ENCODE measurements around the gene LZTS3.

DNA sequence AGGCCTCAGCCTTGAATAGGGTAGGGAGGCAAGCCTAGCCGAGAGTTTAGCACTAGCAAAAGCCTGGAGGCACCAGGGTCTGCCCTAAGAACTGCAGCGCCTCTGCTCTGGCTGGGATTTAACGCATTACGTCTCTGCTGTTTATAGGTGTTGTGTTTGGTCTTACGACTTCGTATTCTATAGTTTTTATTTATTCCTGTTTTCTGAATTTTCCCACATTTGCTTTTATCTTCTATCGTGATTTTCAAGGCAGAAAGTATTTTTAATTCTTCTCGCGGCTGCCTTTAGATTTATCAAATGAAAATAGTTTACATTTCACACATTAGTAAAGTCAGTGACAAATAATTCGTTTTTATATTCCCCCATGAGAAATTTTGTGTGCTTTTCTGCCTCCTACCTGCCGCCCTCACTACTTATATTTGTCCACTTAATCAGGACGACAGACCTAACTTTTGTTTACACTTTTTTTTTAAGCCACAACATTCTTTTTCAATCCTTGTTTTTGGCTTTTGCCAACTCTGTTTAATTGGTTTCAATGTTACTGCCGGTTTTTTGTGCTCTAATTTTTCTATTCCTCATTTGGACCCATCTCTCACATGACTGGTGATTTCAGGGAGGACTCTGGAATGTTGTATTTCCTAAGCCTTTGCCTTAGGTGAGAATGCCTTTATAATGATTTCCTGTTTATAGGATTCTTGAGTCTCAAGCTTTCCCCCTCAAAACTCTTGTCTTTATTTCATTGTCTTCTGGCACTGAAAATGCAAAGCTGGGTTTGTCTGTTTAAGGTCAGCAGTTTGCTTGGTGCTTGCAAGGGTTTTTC, 1.3 kb upstream of the LZTS3 start:
- no peak for TF ChIP-seq ZNF585B (tag by site-specific recombination; IDR thresholded peaks at IDR 0.05)
- TF ChIP-seq YY1 (tag by site-specific recombination; IDR thresholded peaks at IDR 0.05), result no peak
- no peak; the same call in 1 of the 2 replicates for TF ChIP-seq ZNF24 (tag by site-specific recombination; IDR thresholded peaks at IDR 0.05)
- TF ChIP-seq ZNF768 (tag by site-specific recombination; IDR thresholded peaks at IDR 0.05), result no peak
- TF ChIP-seq CTCF (tag by site-specific recombination; IDR thresholded peaks at IDR 0.05), result no peak
- TF ChIP-seq ZNF555 (tag by site-specific recombination; conservative IDR thresholded peaks at IDR 0.05), result no peak
- no peak for TF ChIP-seq ZBTB10 (tag by site-specific recombination; IDR thresholded peaks at IDR 0.05)
- no peak for TF ChIP-seq ZNF510 (tag by site-specific recombination; IDR thresholded peaks at IDR 0.05; ENCODE audit: insufficient replicate concordance)
